Measurements from ENCODE around the gene EOMES.

DNA sequence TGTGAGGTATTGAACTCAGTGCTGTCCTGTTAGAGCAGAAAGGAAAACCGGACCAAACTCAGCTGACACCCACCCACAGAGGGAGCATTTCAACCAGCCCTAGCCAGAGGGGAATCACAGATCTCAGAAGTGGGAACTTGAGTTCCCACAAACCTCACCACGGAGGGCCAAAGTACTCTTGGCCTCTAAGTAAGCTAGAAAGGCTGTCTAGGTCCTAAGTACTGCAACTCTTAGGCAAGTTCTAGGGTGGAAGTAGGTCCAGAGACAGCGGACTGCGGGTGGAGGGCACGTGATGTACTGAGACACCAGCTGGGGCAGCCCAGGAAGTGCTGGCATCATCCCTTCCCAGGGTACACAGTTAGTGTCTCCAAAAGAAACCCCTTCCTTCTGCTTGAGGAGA lies 34.1 kb downstream of the EOMES start:
- TF ChIP-seq, protein P1, sequence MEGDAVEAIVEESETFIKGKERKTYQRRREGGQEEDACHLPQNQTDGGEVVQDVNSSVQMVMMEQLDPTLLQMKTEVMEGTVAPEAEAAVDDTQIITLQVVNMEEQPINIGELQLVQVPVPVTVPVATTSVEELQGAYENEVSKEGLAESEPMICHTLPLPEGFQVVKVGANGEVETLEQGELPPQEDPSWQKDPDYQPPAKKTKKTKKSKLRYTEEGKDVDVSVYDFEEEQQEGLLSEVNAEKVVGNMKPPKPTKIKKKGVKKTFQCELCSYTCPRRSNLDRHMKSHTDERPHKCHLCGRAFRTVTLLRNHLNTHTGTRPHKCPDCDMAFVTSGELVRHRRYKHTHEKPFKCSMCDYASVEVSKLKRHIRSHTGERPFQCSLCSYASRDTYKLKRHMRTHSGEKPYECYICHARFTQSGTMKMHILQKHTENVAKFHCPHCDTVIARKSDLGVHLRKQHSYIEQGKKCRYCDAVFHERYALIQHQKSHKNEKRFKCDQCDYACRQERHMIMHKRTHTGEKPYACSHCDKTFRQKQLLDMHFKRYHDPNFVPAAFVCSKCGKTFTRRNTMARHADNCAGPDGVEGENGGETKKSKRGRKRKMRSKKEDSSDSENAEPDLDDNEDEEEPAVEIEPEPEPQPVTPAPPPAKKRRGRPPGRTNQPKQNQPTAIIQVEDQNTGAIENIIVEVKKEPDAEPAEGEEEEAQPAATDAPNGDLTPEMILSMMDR (IDR thresholded peaks at IDR 0.05; ENCODE audit: low read depth, low read length): no peak
- TF ChIP-seq POLR2A (IDR thresholded peaks at IDR 0.05; ENCODE audit: extremely low read depth, insufficient read length) (no peak), MYC (IDR thresholded peaks at IDR 0.05; ENCODE audit: low read depth, low read length) (no peak)

All from NB4 (cell line).